IMR-90 (cell line): ENCODE measurements around the gene TOR4A.
A peak's percentile ranks its signal among the peaks of the same experiment; 100 is the strongest.

ENCODE experiments used
- CEBPB ChIP-seq: IDR thresholded peaks from 2 replicates; pipeline ENCODE4 v1.6.1; 2012; ENCODE audit warnings: low read depth, low read length, improper control_type of control experiment
- CHD1 ChIP-seq: IDR thresholded peaks from 2 replicates; pipeline ENCODE4 v1.6.1; 2012; ENCODE audit warnings: low read depth, low read length, improper control_type of control experiment
- CTCF ChIP-seq: conservative IDR thresholded peaks from 2 replicates; pipeline ENCODE4 v1.5.1; 2012; ENCODE audit warnings: mild to moderate bottlenecking, low read depth, low read length, improper control_type of control experiment
- FOS ChIP-seq: fragments of 150-350 bp; IDR thresholded peaks from 2 replicates; pipeline ENCODE4 v1.6.1; 2016; ENCODE audit warnings: low read depth, low read length
- MAFK ChIP-seq: IDR thresholded peaks from 2 replicates; pipeline ENCODE4 v1.6.1; 2012; ENCODE audit warnings: low read depth, low read length, improper control_type of control experiment
- MAZ ChIP-seq: IDR thresholded peaks from 2 replicates; pipeline ENCODE4 v1.6.1; 2012; ENCODE audit warnings: low read depth, mild to moderate bottlenecking, low read length, improper control_type of control experiment, moderate library complexity, borderline replicate concordance
- MXI1 ChIP-seq: IDR thresholded peaks from 2 replicates; pipeline ENCODE4 v1.6.1; 2012; ENCODE audit warnings: low read depth, mild to moderate bottlenecking, low read length, moderate library complexity, borderline replicate concordance
- NFE2L2 ChIP-seq: fragments of 150-350 bp; IDR thresholded peaks from 2 replicates; pipeline ENCODE4 v1.6.1; 2016; ENCODE audit warnings: low read depth, mild to moderate bottlenecking, low read length
- POLR2A ChIP-seq: IDR thresholded peaks from 2 replicates; pipeline ENCODE4 v1.6.1; 2012; ENCODE audit warnings: mild to moderate bottlenecking, low read depth, low read length
- SMC3 ChIP-seq: fragments of 150-350 bp; IDR thresholded peaks from 2 replicates; pipeline ENCODE4 v1.6.1; 2016; ENCODE audit warnings: low read depth, mild to moderate bottlenecking, antibody characterized with exemption, low read length, moderate library complexity
- USF2 ChIP-seq: fragments of 150-350 bp; IDR thresholded peaks from 2 replicates; pipeline ENCODE4 v1.6.1; 2017; ENCODE audit warnings: mild to moderate bottlenecking, antibody characterized with exemption, low read length, low read depth

GRCh38 chr9:137302449-137303150 lies 25.1 kb downstream of the TOR4A start:
- TF ChIP-seq CTCF (peak; percentile 53), USF2 (no peak), MAFK (no peak), MAZ (no peak), POLR2A (no peak), CEBPB (no peak), MXI1 (no peak), CHD1 (no peak), SMC3 (0 out of 2 replicates have a peak, but pooled peaks have one; percentile 18), FOS (no peak), NFE2L2 (no peak)
